Spleen (tissue), 7 donors: Measurements from ENCODE around the gene NKD1.

Source experiments
- CTCF ChIP-seq, 11 experiments: fragments of 200-600 bp in 7 of 11; fragments of 450-650 bp in 4 of 11; sonication (generic) in 4 of 11; IDR thresholded peaks in 8 of 11; conservative IDR thresholded peaks in 3 of 11; 1 replicate in 7 of 11; 2 replicates in 4 of 11; pipeline versions ENCODE4 v1.4.0 to v1.8.0; 2016 to 2021; ENCODE audit warnings: antibody characterized with exemption in 11 of 11, inconsistent platforms in 4 of 11, mild to moderate bottlenecking in 1 of 11
- POLR2A ChIP-seq, 3 donors: fragments of 450-650 bp; IDR thresholded peaks; one replicate each; pipeline ENCODE4 v1.5.1; 2017; ENCODE audit warnings: antibody characterized with exemption in 3 of 3, mild to moderate bottlenecking in 1 of 3
- POLR2AphosphoS5 ChIP-seq, 3 donors: sonication (generic); formaldehyde crosslinking; IDR thresholded peaks; one replicate each; pipeline ENCODE4 v1.5.1; 2017; ENCODE audit warnings: antibody characterized with exemption in 3 of 3
- donor health status: DM: no; HTN: no; CAD: no; lungs with moderate emphysema.
- donor health status: DM: no; HTN: no; CAD: no.
- donor health status: DM: no; HTN: no; CAD: no.

- TF ChIP-seq POLR2A (IDR thresholded peaks at IDR 0.05) (no peak), CTCF (IDR thresholded peaks at IDR 0.05 in 8 of 11, conservative IDR thresholded peaks at IDR 0.05 in 3 of 11) (no peak), POLR2AphosphoS5 (IDR thresholded peaks at IDR 0.05) (no peak)
Observed at GRCh38 chr16:50674831-50675230, 126.6 kb downstream of the NKD1 start.
